CD14-positive monocyte (primary cell): Measurements from ENCODE around the gene OSMR. TPM values are rescaled to one million over a fixed set of nuclear protein-coding genes. Genes with fewer than 3 reads are reported as not detected.

Source experiments
- DNase-seq, 3 donors: peaks; one replicate each; pipeline ENCODE4 v3.0.0-alpha.2; 2011 to 2022
- H2AFZ ChIP-seq: 2 replicates; pipeline ENCODE4 v1.6.0; 2012; ENCODE audit warnings: mild to moderate bottlenecking, low read depth, low read length, inconsistent platforms; ENCODE audit not compliant: insufficient read depth, poor library complexity, severe bottlenecking
- H3K27ac ChIP-seq, 2 donors: 1 replicate in 1 of 2; 2 replicates in 1 of 2; pipeline ENCODE4 v1.5.1; 2012 to 2013; ENCODE audit warnings: low read length in 2 of 2, control low read depth in 1 of 2, inconsistent platforms in 1 of 2, low read depth in 1 of 2, mild to moderate bottlenecking in 1 of 2
- H3K27me3 ChIP-seq, 2 donors: one replicate each; pipeline versions ENCODE4 v1.6.0 to v1.6.1; 2011 to 2013; ENCODE audit warnings: low read length in 2 of 2; ENCODE audit not compliant: control insufficient read depth in 2 of 2, insufficient read depth in 2 of 2
- H3K36me3 ChIP-seq, 2 donors: replicated peaks in 1 of 2; 1 replicate in 1 of 2; 2 replicates in 1 of 2; pipeline versions ENCODE4 v1.5.1 to v1.6.1; 2012 to 2013; ENCODE audit warnings: low read length in 2 of 2, control low read depth in 1 of 2, inconsistent platforms in 1 of 2, mild to moderate bottlenecking in 1 of 2; ENCODE audit not compliant: insufficient read depth in 2 of 2, control insufficient read depth in 1 of 2
- H3K4me1 ChIP-seq, 2 donors: 1 replicate in 1 of 2; 2 replicates in 1 of 2; pipeline versions ENCODE4 v1.5.1 to v1.6.1; 2012 to 2013; ENCODE audit warnings: low read length in 2 of 2, control low read depth in 1 of 2, inconsistent platforms in 1 of 2, mild to moderate bottlenecking in 1 of 2, moderate library complexity in 1 of 2; ENCODE audit not compliant: insufficient read depth in 2 of 2, control insufficient read depth in 1 of 2
- H3K4me2 ChIP-seq: replicated peaks from 2 replicates; pipeline ENCODE3; 2012; ENCODE audit warnings: low read length, moderate library complexity, mild to moderate bottlenecking; ENCODE audit not compliant: poor library complexity, severe bottlenecking; ENCODE audit errors: extremely low read depth
- H3K4me3 ChIP-seq, 3 experiments: fragments of 200-600 bp in 1 of 3; sonication (generic) in 1 of 3; replicated peaks in 1 of 3; 1 replicate in 2 of 3; 2 replicates in 1 of 3; pipeline ENCODE4 v1.5.1; 2011 to 2013; ENCODE audit warnings: low read length in 3 of 3, mild to moderate bottlenecking in 3 of 3, control low read depth in 2 of 3, low read depth in 2 of 3, inconsistent platforms in 1 of 3, moderate library complexity in 1 of 3
- H3K79me2 ChIP-seq: 2 replicates; pipeline ENCODE4 v1.6.0; 2012; ENCODE audit warnings: mild to moderate bottlenecking, control low read depth, inconsistent platforms, low read length, moderate library complexity; ENCODE audit not compliant: insufficient read depth
- H3K9ac ChIP-seq: 2 replicates; pipeline ENCODE4 v1.6.0; 2017; ENCODE audit warnings: low read length, mild to moderate bottlenecking; ENCODE audit not compliant: insufficient read depth, poor library complexity, severe bottlenecking
- H3K9me3 ChIP-seq, 2 donors: replicated peaks in 1 of 2; 1 replicate in 1 of 2; 2 replicates in 1 of 2; pipeline versions ENCODE4 v1.5.1 to v1.6.1; 2012 to 2013; ENCODE audit warnings: low read length in 2 of 2, control low read depth in 1 of 2; ENCODE audit not compliant: control insufficient read depth in 1 of 2, insufficient read depth in 1 of 2
- H4K20me1 ChIP-seq: 2 replicates; pipeline ENCODE4 v1.6.0; 2012; ENCODE audit warnings: mild to moderate bottlenecking, low read length, control low read depth, moderate library complexity; ENCODE audit not compliant: insufficient read depth
- H3K27ac Mint-ChIP-seq, 7 donors: one replicate each; pipeline ENCODE4 v1.8.0; 2020; ENCODE audit warnings: mild to moderate bottlenecking in 7 of 7, mixed read lengths in 7 of 7, moderate library complexity in 6 of 7, inconsistent platforms in 2 of 7
- H3K27me3 Mint-ChIP-seq, 3 donors: one replicate each; pipeline ENCODE4 v1.8.0; 2021 to 2022; ENCODE audit warnings: low read depth in 3 of 3, mild to moderate bottlenecking in 3 of 3, mixed read lengths in 3 of 3, moderate library complexity in 3 of 3, inconsistent platforms in 1 of 3
- H3K36me3 Mint-ChIP-seq, 2 donors: one replicate each; pipeline ENCODE4 v1.8.0; 2020; ENCODE audit warnings: mixed read lengths in 2 of 2, inconsistent platforms in 1 of 2, mild to moderate bottlenecking in 1 of 2
- H3K4me1 Mint-ChIP-seq: one replicate; pipeline ENCODE4 v1.8.0; 2020; ENCODE audit warnings: mild to moderate bottlenecking, mixed read lengths
- H3K4me3 Mint-ChIP-seq, 2 donors: one replicate each; pipeline ENCODE4 v1.8.0; 2020; ENCODE audit warnings: mild to moderate bottlenecking in 2 of 2, mixed read lengths in 2 of 2, moderate library complexity in 1 of 2
- H3K9me3 Mint-ChIP-seq, 7 donors: one replicate each; pipeline ENCODE4 v1.8.0; 2020 to 2022; ENCODE audit warnings: mixed read lengths in 7 of 7, mild to moderate bottlenecking in 6 of 7, moderate library complexity in 6 of 7, inconsistent platforms in 2 of 7
- WGBS: methylation state at CpG from one replicate; pipeline ENCODE4 v1.1.5; 2013; ENCODE audit warnings: missing lambda C conversion rate; ENCODE audit not compliant: insufficient coverage; 5-methylcytosine and 5-hydroxymethylcytosine counted together
- intact Hi-C, 2 donors: fragments of 100-400 bp; cut with micrococcal nuclease; formaldehyde crosslinking; loops; one replicate each; pipeline versions ENCODE4 v1.15.0 to v1.15.1; 2023
- polyA plus RNA-seq, 3 donors: library from polyadenylated mRNA; depleted of rRNA in 1 of 3; unstranded in 2 of 3; stranded (reverse) in 1 of 3; fragments of 300-500 nt in 2 of 3; fragments of >200 nt in 1 of 3; fragmentation: Illumina TruSeq in 2 of 3; gene quantifications; 1 replicate in 2 of 3; 2 replicates in 1 of 3; pipeline ENCODE4 v1.2.3, GENCODE V29; 2012 to 2021
- TF ChIP-seq, protein P1 (sequence below): fragments of 200-600 bp; IDR thresholded peaks from one replicate; pipeline ENCODE4 v1.8.0; 2022; ENCODE audit warnings: antibody characterized with exemption, mild to moderate bottlenecking

Gene OSMR
- polyA plus RNA-seq, 3 donors, result not detected

DNA sequence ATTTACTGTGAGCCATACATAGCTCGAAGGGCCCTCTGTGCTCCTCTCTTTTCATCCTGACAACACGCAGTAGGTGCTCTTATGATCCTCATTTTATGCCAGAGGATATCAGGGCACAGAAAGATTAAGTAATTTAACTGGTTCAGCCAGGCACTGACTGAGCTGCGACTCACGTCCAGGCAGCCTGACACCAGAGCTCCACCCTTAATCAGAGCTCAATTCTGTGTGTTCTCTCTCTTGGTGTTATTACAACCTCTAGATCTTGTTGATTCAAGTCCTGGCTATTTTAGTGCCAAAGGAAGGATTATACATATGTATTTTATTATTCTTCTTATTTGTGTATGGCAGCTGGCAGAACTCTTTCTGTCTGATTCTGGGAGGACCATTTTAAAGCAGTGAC is 59.7 kb downstream of the OSMR start:
- Mint-ChIP-seq H3K4me1 (no peaks in the 10 kb centered on the region), H3K9me3 (peaks cover 7 to 23% (median 14%) of the 10 kb centered on the region in 7 donors), H3K36me3 (no peaks in the 10 kb centered on the region), H3K4me3 (no peak overlapping the region), H3K27ac (no peak overlapping the region), H3K27me3 (peaks cover 4 to 10% (median 6%) of the 10 kb centered on the region in 3 donors)
- Histone ChIP-seq H4K20me1 (no peaks in the 10 kb centered on the region), H2AFZ (no peak overlapping the region), H3K27me3 (no peaks in the 10 kb centered on the region), H3K79me2 (no peaks in the 10 kb centered on the region), H3K4me1 (no peaks in the 10 kb centered on the region), H3K9me3 (peaks cover 9 to 16% of the 10 kb centered on the region in 2 donors), H3K36me3 (no peaks in the 10 kb centered on the region), H3K27ac (no peak overlapping the region), H3K4me3 (no peak overlapping the region), H3K4me2 (no peak overlapping the region), H3K9ac (no peak overlapping the region)
- TF ChIP-seq, protein P1, sequence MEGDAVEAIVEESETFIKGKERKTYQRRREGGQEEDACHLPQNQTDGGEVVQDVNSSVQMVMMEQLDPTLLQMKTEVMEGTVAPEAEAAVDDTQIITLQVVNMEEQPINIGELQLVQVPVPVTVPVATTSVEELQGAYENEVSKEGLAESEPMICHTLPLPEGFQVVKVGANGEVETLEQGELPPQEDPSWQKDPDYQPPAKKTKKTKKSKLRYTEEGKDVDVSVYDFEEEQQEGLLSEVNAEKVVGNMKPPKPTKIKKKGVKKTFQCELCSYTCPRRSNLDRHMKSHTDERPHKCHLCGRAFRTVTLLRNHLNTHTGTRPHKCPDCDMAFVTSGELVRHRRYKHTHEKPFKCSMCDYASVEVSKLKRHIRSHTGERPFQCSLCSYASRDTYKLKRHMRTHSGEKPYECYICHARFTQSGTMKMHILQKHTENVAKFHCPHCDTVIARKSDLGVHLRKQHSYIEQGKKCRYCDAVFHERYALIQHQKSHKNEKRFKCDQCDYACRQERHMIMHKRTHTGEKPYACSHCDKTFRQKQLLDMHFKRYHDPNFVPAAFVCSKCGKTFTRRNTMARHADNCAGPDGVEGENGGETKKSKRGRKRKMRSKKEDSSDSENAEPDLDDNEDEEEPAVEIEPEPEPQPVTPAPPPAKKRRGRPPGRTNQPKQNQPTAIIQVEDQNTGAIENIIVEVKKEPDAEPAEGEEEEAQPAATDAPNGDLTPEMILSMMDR, result no peak
- no peak for DNase-seq
- 79% methylated on average over 2 of the region's 4 CpGs for WGBS
- intact Hi-C loops, result no loop called here

DNA sequence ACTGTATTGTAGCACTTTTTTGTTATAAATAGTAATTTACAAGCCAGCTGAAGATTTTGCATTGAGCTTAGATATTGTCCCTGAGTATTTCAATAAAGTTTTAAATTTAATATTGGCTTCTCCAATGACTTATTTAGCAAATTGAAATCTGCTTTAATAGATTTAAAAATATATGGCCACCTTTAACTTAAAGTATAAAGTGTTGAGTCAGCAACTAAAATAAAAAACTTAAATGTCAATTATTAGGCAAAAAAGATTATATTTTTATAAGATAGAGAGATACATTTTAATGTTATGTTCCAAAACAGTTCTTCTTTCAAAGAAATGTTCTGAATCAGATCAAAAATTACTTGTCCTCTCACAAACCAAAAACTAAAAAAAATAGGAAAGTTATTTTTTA is 60.7 kb downstream of the OSMR start:
- no peaks in the 10 kb centered on the region for H3K36me3 ChIP-seq
- no peak for DNase-seq
- intact Hi-C loops, result no loop called here

More for the DNA sequence above, 60.7 kb downstream of the OSMR start:
- TF ChIP-seq, protein P1, result no peak
- Mint-ChIP-seq H3K9me3 (peaks cover 9 to 26% (median 21%) of the 10 kb centered on the region in 7 donors), H3K4me1 (no peaks in the 10 kb centered on the region), H3K27me3 (peaks cover 4 to 10% (median 10%) of the 10 kb centered on the region in 3 donors), H3K36me3 (no peaks in the 10 kb centered on the region), H3K27ac (no peak overlapping the region), H3K4me3 (no peak overlapping the region)
- Histone ChIP-seq H3K4me2 (no peak overlapping the region), H3K4me3 (no peak overlapping the region), H3K27me3 (no peaks in the 10 kb centered on the region), H3K9ac (no peak overlapping the region), H3K27ac (no peak overlapping the region), H3K4me1 (no peaks in the 10 kb centered on the region), H4K20me1 (no peaks in the 10 kb centered on the region), H3K9me3 (peaks cover 9 to 19% of the 10 kb centered on the region in 2 donors), H3K79me2 (no peaks in the 10 kb centered on the region), H2AFZ (no peak overlapping the region)
